HG02840 (cell line): ENCODE measurements around the gene HSPA12B.

ENCODE experiments used
- ATAC-seq: cut with Tn5 transposase; IDR thresholded peaks from one replicate; pipeline ENCODE4 v1.9.1; 2021; ENCODE audit warnings: mild to moderate bottlenecking, moderate library complexity, moderate number of reproducible peaks; ENCODE audit not compliant: unreplicated experiment, low FRiP score

Gene HSPA12B

DNA sequence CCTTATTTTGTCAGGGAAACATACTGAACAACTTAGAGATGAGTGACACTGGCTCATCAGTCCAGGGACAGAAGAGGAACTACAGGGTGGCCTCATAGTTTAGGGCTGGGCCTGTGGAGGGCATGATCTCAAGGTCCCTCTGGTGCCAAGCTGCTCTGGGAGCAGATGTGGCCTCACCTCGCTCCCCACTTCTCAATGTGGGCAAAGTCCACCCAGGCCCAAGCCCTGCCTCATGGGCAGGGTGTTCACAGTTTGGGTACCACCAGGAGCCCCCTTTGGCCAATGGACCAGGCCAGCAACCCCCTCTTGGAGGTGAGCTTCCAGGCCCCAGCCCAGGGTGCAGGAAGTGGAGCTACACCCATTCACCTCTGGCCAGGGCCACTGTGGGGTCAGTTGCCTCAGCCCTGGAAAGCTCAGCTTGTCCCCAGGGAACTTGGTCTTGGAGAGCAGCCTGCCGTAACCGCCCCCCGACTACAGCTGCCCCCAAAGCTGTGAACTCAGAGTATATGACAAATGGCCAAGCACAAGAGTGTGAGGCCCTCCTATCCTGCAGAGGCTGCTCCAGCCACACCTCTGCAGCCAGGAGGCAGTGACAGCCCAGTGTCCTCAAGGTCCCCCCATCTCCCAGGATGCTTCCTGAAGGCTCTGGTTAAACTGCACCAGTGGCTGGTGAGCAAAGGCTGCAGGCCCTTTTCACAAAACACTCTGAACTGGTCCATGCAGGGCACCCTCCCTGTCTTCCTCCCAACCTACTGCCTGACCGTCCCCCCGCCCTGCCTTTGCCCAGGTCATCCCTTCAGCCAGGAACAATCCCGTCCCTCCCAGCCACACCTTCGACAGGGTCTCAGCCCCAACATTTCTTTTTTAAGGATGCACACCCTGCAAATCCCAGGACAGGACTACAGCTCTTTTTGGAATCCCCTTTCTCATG, 31.5 kb downstream of the HSPA12B start:
- ATAC-seq = no peak

DNA sequence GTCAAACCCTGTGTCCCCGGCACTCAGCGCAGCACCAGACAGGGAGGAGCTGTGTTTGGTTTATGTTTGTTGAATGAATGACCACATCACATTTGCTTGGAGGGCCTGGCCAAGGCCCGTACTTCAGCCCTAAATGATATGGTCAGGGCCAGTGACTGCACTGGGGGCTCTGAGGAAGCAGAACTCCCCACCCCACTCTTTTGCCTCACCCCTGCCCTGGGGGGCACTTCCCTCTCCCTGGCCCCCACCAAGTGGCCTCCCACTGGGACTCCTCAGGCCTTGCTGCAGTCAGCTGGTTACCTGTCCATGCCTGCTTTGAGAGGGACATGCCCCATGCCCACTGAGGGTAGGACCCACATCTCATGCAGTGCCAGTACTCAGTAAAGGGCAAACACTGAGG, 32.2 kb downstream of the HSPA12B start:
- no peak for ATAC-seq

DNA sequence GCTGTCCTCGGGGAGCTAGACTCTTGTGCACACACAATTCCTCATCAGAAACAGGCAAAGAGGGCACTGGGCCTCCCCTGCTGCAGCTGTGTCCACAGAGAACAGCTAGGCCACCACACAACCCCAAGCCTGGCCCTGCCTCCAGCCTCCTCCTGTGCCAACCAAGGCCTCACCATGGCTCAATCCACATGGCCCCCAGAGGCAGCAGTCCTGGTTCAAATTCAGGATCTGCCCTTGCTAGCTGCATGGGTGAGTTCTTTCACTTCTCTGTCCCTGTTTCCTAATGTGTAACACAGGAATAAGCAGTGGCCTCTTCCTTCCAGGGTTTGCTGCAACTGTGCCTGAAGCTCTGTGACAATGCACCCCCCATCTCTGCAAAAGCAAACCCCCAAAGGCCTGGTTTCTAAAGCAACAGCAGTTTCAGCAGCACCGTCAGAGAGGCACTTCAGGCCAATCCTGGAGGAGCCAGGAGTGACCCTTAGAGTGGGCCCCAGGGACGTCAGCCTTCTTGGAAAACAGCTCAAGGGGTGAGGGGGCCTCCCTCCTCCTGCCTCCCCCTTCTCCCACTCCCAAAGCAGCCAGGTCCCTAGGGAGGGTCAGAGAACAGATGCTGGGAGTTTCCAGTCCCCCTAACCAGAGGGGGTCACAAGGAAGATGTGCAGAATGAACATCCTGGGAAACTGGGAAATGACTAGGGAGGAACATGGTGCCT, 32.8 kb downstream of the HSPA12B start:
- no peak for ATAC-seq

GRCh38 chr20:3766422-3767109, 34.1 kb downstream of the HSPA12B start:
- ATAC-seq = no peak

- no peak for ATAC-seq
These were observed 34.6 kb downstream of the HSPA12B start for GRCh38 chr20:3767110-3767426.

DNA sequence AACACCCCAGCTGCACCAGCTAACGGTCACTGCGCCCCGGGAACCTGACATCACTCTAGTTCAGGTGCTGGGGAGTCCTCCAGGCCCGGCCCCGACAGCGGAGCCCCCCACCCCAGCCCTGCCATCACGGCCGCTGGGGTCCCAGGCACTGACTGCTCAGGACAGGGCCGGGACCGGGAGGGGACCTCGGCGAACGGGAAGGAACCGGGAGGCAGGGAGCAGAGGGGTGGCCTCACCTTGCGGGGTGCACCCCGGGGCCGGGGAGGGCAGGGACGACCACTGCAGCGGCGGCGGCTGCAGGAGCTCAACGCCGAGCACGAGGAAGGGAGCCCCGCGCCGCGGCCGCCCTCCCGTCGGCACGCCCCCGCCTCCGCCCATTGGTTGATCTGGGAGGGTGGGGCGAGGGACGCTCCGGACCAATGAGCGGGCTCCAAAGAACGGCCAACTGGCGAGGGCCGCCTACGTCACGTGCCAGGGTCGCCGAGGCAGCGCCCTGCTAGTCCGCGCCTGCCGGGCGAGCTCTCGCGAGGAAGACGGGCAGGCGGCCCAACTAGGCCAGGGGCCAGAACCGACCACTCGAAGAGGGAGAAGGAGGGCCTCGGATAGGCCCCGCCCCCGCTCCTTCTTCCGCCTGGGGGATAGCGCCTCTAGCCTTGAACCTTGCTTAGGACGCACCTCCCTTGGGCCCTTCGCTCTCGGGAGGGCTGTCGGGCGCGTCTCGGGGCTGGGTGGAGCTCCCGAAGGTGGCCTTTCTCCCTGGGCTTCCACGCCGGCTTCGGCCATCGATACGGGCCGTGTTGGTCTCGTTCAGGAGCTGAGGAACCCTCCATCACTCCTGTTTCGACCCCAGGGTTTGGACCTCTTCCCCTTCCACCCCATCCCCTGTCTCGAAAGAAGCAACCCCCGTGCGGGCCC, 35.2 kb downstream of the HSPA12B start, which contains the start of gene ADISSP:
ADISSP (minus strand) TSS at position 327 of the 915 bp plus-strand sequence. CDS start 7,653 bp downstream, outside the sequence.
- ATAC-seq = peak; percentile 95

- peak; percentile 38 for ATAC-seq
These were observed 36.1 kb downstream of the HSPA12B start for GRCh38 chr20:3768342-3769130.

DNA sequence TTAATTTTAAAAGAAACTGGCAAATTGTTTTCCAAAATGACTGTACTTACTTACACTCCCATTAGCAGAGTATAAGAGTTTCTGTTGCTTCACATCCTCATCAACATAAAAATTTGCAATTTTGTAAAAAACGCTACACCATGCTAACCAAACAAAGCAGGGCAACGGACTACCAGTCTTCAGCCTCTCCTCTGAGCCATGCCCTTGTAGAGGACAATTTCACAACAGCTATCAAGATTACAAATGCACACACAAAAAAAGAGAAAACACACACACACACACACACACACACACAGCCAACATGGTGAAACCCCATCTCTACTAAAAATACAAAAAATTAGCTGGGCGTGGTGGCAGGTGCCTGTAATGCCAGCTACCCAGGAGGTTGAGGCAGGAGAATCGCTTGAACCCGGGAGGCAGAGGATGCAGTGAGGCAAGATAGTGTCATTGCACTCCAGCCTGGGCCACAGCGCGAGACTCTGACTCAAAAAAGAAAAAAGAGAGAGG, 39.1 kb downstream of the HSPA12B start:
- ATAC-seq = no peak

DNA sequence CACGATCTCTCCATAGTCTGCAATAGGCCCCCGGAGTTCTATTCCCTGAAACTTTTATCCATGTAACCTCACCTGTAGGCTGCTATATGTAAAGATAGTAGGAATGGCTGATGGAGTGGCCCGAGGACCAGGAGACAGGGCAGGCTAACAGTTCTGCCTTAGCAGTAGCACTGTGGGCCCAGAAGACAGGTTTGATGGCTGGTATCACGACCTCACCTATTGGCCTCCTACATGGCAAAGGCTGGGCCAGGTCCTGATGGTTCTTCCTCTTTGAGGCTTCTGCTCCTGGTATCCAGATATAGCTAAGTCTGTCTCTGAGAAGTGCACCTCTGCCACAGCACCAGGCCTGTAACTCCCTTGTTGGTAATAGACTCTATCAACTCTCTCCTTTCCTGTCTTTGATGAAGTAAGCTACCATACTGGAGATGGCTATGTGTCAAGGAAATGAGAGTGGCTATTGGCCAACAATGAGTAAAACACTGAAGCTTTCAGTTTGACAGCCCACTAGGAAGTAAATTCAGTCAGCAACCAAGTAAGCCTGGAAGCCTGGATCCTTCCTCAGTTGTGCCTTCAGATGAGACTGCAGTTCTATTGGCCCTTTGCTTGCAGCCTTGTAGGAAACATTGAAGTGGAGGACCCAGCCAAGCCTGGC, 43.1 kb downstream of the HSPA12B start:
- ATAC-seq = no peak

DNA sequence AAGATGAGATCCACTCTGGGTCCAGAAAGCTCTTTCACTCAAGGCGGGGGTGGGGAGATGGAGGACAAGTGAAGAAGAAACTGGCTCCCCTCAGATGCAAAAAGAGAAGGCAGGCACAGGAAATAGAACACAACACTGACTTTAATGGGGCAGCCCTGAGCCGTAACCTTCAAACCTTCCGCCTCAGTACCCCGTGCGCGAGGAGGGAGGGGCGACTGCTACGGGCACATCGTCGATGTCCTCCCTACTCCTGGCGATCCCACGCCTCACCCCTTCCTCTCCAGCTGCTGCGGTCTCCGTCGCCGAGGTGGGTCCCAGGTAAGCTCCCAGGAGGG, 44.9 kb downstream of the HSPA12B start:
- no peak for ATAC-seq

GRCh38 chr20:3777716-3778629, 45.5 kb downstream of the HSPA12B start:
- no peak for ATAC-seq

DNA sequence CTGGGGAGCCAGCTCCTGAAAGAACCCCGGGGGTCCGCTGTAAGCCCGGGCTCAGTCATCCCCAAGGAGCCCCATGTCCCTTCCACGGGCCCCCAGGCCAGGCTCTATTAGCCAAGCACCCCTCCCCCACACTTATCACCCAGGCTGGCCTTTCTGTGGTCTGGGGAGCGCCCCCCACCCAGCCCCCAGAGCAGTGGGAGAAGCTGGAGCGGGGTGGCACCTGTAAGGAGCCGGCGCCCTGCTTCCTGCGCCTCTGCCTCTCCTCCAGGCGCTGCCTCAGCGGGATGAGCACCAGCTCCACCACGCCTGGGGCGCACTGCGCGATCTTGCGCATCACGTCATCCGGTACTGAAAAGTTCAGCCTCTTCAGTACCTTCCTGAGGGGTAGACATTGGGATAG, 46.5 kb downstream of the HSPA12B start:
- ATAC-seq = no peak

DNA sequence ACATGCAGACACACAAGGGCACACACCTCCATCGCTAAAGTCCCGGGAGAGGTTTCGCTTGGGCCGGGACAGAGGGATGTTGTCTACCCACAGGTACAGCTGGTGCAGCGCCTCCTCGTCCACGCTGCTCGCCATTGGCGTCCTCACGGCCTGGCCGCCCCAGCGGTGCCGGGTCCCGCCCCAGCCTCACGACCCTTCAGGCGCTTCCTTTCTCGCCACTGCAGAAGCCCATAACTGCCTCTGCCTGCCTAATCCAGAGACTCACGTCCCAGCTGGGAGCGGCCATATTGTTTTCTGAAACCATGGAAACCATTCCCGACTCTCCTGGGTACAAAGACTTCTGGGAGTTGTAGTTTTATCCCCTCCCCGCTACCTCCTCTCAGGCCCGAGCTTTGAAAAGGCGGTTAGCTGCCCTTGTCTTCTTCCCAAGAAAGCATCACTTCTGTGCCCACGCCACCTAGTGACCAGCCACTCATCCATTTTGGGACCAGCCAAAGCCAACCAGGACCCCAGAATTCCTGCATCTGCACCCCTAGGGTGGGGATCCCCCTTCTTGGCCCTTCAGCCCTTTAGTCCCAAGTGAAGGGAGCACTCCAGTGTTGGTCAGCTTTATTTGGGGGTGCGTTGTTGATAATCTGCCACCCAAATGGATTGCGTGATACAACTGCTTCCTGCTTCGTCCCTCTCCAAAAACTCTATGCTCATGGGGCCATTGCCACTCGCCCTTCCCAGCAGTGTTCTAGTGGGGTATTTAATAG, 48.8 kb downstream of the HSPA12B start, which contains the start of gene SPEF1:
SPEF1 (minus strand) TSS at position 296 of the 758 bp plus-strand sequence; CDS start at position 135, 161 bp downstream.
- peak; percentile 52 for ATAC-seq

- no peak for ATAC-seq
These were observed 50.1 kb downstream of the HSPA12B start for GRCh38 chr20:3782597-3782996.

- ATAC-seq = no peak
These were observed 50.6 kb downstream of the HSPA12B start for GRCh38 chr20:3783068-3783489.

DNA sequence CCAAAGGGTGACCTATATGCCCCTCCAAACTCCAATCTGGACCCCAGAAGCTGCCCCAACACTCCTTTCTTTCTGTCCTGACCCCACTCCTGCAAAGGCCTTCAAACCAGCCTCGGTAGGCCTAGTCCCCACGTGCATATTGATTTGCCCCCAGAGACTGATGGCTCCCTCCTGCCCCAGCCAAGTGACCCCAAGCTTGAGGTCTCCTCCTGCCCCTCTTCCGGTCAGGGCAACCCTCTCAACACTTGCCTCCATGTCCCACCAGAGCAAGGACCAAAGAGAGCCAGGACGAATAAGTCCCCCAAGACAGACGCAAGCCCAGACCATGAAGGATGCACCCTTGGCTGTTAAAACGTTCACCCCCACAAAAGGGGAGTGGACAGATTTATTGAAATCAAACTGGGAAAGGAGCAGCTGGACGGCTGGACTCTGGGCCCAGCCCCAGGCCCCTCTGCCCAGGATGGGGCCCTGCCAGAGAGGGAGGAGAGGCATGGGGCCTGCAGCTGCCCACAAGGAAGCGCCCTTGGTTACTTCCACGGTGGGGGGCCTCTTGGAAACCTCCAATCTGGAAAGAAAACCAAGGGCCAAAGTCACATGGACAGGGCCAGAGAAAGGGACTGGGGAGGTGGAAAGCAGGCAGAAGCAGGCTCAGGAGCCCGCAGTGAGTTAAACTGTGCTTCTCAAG, 51.2 kb downstream of the HSPA12B start:
- ATAC-seq = no peak
